MCF 10A (cell line): ENCODE measurements around the gene AGPAT4. TPM values are rescaled to one million over a fixed set of nuclear protein-coding genes. Genes with fewer than 3 reads are reported as not detected.

Experiments
- BruUV-seq: library from RNA; stranded (reverse); fragments of 400-500 nt; replicated peaks from 2 replicates; lab custom pipeline; 2021; lab: Mats Ljungman, UMichigan
- CTCF ChIA-PET: fragments of 300-600 bp; sonication (Branson Sonifier 250); formaldehyde crosslinking; extraction: SDS; loops from one replicate; lab custom pipeline; 2021; ENCODE audit warnings: antibody characterized with exemption, inconsistent platforms; lab: Yijun Ruan, JAX
- POLR2A ChIA-PET: fragments of 300-600, 350-650 bp; sonication (Branson Sonifier 250); formaldehyde crosslinking; extraction: SDS; loops from one replicate; lab custom pipeline; 2020; ENCODE audit warnings: antibody characterized with exemption, inconsistent platforms; lab: Yijun Ruan, JAX
- DNase-seq: peaks from one replicate; pipeline ENCODE4 v3.0.0-alpha.2; 2018; ENCODE audit not compliant: unreplicated experiment
- H3K27ac Mint-ChIP-seq: one replicate; pipeline ENCODE4 v1.8.0; 2022; ENCODE audit warnings: mild to moderate bottlenecking, low read depth, mixed read lengths; ENCODE audit not compliant: unreplicated experiment
- H3K27me3 Mint-ChIP-seq: one replicate; pipeline ENCODE4 v1.8.0; 2022; ENCODE audit warnings: mixed read lengths; ENCODE audit not compliant: insufficient read depth, unreplicated experiment
- H3K36me3 Mint-ChIP-seq: one replicate; pipeline ENCODE4 v1.8.0; 2022; ENCODE audit warnings: mild to moderate bottlenecking, moderate library complexity, mixed read lengths; ENCODE audit not compliant: insufficient read depth, unreplicated experiment
- H3K4me1 Mint-ChIP-seq: one replicate; pipeline ENCODE4 v1.8.0; 2022; ENCODE audit warnings: mixed read lengths; ENCODE audit not compliant: insufficient read depth, unreplicated experiment
- H3K4me3 Mint-ChIP-seq: one replicate; pipeline ENCODE4 v1.8.0; 2022; ENCODE audit warnings: mild to moderate bottlenecking, moderate library complexity, mixed read lengths; ENCODE audit not compliant: unreplicated experiment
- H3K9me3 Mint-ChIP-seq: one replicate; pipeline ENCODE4 v1.8.0; 2022; ENCODE audit warnings: mixed read lengths; ENCODE audit not compliant: unreplicated experiment
- CTCF ChIP-seq: fragments of 200-600 bp; IDR thresholded peaks from one replicate; pipeline ENCODE4 v1.8.0; 2022; ENCODE audit warnings: antibody characterized with exemption, mild to moderate bottlenecking; ENCODE audit not compliant: unreplicated experiment
- intact Hi-C: fragments of 100-400 bp; cut with micrococcal nuclease; formaldehyde crosslinking; loops from 2 replicates; pipeline ENCODE4 v1.14.1; 2022
- total RNA-seq: library from RNA; stranded (reverse); gene quantifications from 2 replicates; pipeline ENCODE4 v1.2.3, GENCODE V29; 2022

The AGPAT4 gene
- total RNA-seq, 1 experiment from 2014 or later: 5.6 TPM

GRCh38 chr6:161130541-161130940 is 143.3 kb downstream of the AGPAT4 start:
- POLR2A ChIA-PET: no interaction called here
- Mint-ChIP-seq H3K4me1 (no peaks in the 10 kb centered on the region), H3K27ac (no peak overlapping the region), H3K4me3 (no peak overlapping the region), H3K9me3 (no peaks in the 10 kb centered on the region), H3K27me3 (no peaks in the 10 kb centered on the region), H3K36me3 (peaks cover 12% of the 10 kb centered on the region)
- intact Hi-C loops: no loop called here
- TF ChIP-seq CTCF: no peak
- BruUV-seq: no TSS peak
- CTCF ChIA-PET: interaction anchor here (1.1 to 1.7 kb wide), 3 partner anchors 9 to 243 kb away, joined by 3 to 7 read pairs (median 5); no protein-coding TSS in a partner anchor
- no peak for DNase-seq

GRCh38 chr6:161128680-161129196 is 145.1 kb downstream of the AGPAT4 start:
- Mint-ChIP-seq H3K36me3 (peaks cover 14% of the 10 kb centered on the region), H3K27ac (no peak overlapping the region), H3K9me3 (peaks cover 7% of the 10 kb centered on the region), H3K4me1 (no peaks in the 10 kb centered on the region), H3K4me3 (no peak overlapping the region), H3K27me3 (no peaks in the 10 kb centered on the region)
- TF ChIP-seq CTCF: no peak
- intact Hi-C loops: no loop called here
- ChIA-PET CTCF (interaction anchor here (0.6 kb wide), 1 partner anchor 13 kb away, joined by 5 read pairs; no protein-coding TSS in a partner anchor), POLR2A (no interaction called here)
- DNase-seq: peak; percentile 33
- BruUV-seq: no TSS peak

GRCh38 chr6:161128230-161128629 is 145.6 kb downstream of the AGPAT4 start:
- Mint-ChIP-seq H3K4me3 (no peak overlapping the region), H3K9me3 (peaks cover 9% of the 10 kb centered on the region), H3K36me3 (peaks cover 19% of the 10 kb centered on the region), H3K27ac (no peak overlapping the region), H3K4me1 (no peaks in the 10 kb centered on the region), H3K27me3 (no peaks in the 10 kb centered on the region)
- intact Hi-C loops: no loop called here
- DNase-seq: no peak
- CTCF ChIA-PET: interaction anchor here (0.6 to 2.3 kb wide), 2 partner anchors 14 to 197 kb away, joined by 5 to 8 read pairs; no protein-coding TSS in a partner anchor
- BruUV-seq: no TSS peak
- TF ChIP-seq CTCF: no peak
- POLR2A ChIA-PET: interaction anchor here (0.7 kb wide), 1 partner anchor 50 kb away, joined by 4 read pairs; no protein-coding TSS in a partner anchor

GRCh38 chr6:161127071-161127740 is 146.7 kb downstream of the AGPAT4 start:
- CTCF ChIA-PET: interaction anchor here (0.6 to 2.3 kb wide), 3 partner anchors 58 to 244 kb away, joined by 3 to 8 read pairs (median 7); no protein-coding TSS in a partner anchor
- no TSS peak for BruUV-seq
- H3K27ac Mint-ChIP-seq: no peak overlapping the region

More at GRCh38 chr6:161127071-161127740, 146.7 kb downstream of the AGPAT4 start:
- POLR2A ChIA-PET: interaction anchor here (0.7 kb wide), 1 partner anchor 49 kb away, joined by 4 read pairs; no protein-coding TSS in a partner anchor
- DNase-seq: no peak
- Mint-ChIP-seq H3K36me3 (peaks cover 20% of the 10 kb centered on the region), H3K4me1 (no peaks in the 10 kb centered on the region), H3K4me3 (no peak overlapping the region), H3K9me3 (peaks cover 9% of the 10 kb centered on the region), H3K27me3 (no peaks in the 10 kb centered on the region)
- intact Hi-C loops: no loop called here
- no peak for TF ChIP-seq CTCF
